HG03571 (cell line): ENCODE data around the gene CALCOCO2.
"Not testable (repeated sequence)": the region's sequence is repeated elsewhere in the genome, so short reads cannot be mapped to it uniquely, and the experiment has no call there.

Source experiments
- ATAC-seq: cut with Tn5 transposase; IDR thresholded peaks from one replicate; pipeline ENCODE4 v1.9.1; 2021; ENCODE audit not compliant: unreplicated experiment

The CALCOCO2 gene

DNA sequence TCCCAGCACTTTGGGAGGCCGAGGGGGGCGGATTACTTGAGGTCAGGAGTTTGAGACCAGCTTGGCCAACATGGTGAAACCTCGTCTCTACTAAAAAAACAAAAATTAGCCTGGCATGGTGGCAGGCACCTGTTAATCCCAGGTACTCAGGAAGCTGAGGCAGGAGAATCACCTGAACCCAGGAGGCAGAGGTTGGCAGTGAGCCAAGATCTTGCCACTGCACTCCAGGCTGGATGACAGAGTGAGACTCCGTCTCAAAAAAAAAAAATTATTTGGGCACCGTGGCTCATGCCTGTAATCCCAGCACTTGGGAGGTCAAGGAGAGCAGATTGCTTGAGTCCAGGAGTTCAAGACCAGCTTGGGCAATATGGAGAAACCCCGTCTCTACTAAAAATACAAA is 9.9 kb upstream of the CALCOCO2 start:
- not testable (repeated sequence) for ATAC-seq

DNA sequence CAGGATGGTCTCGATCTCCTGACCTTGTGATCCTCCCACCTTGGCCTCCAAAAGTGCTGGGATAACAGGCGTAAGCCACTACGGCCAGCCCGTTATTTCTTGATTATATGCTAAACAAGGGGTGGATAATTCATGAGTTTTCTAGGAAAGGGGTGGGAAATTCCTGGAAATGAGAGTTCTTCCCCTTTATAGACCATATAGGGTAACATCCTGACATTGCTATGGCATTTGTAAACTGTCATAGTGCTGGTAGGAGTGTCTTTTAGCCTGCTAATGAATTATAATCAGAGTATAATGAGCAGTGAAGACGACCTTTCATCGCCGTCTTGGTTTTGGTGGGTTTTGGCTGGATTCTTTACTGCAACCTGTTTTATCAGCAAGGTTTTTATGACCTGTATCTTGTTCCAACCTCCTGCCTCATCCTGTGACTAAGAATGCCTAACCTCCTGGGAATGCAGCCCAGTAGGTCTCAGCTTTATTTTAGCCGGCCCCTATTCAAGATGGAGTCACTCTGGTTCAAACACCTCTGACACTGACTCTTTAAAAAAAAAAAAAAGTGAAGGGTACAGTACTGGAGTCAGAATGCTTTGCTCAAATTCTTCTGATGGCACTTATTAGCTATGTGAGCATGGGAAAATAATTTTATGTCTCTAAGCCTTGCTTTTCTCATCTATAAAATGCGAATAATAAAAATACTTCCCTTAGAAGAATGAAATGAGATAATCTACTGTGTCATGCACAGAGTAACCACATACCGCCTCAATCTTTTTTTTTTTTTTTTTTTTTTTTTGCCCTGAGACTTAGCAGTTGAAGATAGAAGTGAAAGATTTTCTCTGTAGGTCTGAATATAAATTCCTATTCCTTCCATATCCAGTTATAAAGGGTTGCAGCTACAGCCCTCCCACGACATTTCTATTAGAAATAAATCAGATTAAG is 5.1 kb upstream of the CALCOCO2 start:
- no peak for ATAC-seq

DNA sequence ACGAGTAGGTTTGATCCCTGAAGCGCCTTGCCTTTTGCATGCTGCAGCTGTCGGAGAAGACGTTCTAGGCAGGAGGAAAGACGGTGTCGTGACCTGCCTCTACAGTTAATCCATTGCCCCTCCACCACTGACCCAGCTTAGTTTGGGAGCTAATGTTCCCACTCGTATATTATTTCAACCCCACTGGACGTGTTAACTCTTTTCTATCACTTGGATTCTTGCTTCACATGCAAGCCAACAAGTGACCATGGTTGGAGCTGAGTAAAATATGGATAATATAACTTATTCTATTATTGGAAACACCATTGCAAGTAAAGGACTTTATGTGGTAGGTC is 681 bp downstream of the CALCOCO2 start:
- no peak for ATAC-seq

DNA sequence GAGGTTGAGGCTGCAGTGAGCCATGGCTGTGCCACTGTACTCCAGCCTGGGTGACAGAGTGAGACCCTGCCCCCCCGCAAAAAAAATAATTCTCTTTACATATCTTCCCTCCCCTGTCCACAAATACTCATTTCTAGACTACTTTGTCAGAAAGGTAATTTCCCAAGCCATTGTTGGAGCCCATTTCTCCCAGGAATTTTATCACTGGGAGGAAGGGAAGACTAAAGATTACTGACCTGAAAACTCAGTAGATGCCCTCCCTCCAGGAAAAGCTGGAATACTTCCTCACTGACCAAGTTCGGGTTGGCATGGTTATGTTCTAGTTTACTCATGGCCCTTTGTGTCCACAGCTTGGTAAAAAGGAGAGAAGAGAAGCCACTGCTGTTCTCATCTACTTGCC is 4.1 kb downstream of the CALCOCO2 start:
- no peak for ATAC-seq

DNA sequence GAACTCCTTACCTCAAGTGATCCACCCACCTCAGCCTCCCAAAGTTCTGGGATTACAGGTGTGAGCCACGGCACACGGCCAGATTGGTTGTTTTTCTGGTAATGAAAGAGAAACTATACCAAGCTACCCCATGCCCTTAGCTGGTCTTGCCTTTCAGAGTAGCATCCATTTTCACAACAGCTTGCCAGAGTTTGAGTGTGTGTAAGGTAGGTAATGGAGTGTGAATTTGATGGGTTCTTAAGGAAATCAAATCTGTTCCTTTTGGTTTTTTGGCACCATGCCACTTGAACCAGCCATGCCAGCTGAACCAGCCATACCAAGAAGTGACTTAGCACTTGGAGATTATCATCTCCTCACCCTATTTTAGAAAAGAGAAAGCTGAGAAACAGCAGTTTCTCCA is 5.1 kb downstream of the CALCOCO2 start:
- no peak for ATAC-seq

GRCh38 chr17:48837458-48837857 is 6.6 kb downstream of the CALCOCO2 start:
- ATAC-seq = not testable (repeated sequence)

GRCh38 chr17:48840441-48840840 is 9.6 kb downstream of the CALCOCO2 start:
- ATAC-seq = no peak

- peak; percentile 79 for ATAC-seq
Measured at GRCh38 chr17:48841395-48841831, 10.6 kb downstream of the CALCOCO2 start.

GRCh38 chr17:48842746-48843145 is 11.9 kb downstream of the CALCOCO2 start:
- ATAC-seq = no peak

DNA sequence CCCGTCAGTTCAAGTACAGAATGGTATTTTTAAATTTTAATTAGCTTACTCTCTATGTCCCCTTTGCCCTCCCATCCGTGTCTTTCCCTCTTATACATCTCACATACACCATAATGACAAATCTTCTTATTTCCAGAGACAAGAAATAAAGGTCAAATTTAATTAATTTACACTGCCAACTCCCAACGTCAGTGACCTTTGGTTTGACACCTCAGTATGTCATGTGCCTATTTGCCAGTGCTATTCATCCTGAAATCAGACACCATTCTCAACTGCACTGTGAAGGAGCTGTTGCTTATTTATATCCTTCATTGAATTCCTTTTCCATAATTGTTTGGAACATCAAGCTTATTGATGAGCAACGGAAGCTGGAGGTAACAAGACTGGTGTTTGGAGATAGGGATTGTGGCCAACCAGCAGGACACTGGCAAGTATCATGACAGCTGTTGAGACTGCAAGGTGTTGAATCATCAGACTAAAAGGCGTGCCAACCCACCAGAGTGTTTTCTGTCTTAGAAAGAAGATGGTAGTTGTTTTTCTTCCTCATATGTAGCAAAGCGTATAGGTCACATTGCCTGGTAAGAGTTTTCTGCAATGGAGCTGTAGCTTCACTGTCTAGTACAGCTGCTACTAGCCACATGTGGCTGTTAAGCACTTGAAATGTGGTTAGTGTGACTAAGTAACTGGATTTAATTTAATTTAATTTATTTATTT is 12.5 kb downstream of the CALCOCO2 start:
- ATAC-seq = no peak

DNA sequence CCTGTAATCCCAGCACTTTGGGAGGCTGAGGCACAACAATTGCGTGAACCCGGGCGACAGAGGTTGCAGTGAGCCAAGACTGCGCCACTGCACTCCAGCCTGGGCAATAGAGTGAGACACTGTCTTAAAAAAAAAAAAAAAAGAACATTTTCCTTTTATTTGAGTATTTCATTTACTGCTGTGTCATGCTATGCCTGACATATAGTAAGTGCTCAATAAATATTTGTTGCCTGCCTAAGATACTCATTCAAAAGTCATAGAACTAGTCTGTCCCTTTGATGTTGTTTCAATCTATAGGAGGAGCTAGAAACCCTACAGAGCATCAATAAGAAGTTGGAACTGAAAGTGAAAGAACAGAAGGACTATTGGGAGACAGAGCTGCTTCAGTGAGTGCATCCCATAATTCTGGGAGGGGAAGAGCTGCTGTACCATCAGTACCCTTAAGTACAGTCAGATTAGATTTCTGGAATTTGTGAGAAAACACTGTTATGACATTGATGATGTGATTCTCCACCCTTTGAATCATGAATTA is 20.0 kb downstream of the CALCOCO2 start:
- no peak for ATAC-seq

GRCh38 chr17:48854774-48855476 is 24.1 kb downstream of the CALCOCO2 start:
- ATAC-seq = no peak

DNA sequence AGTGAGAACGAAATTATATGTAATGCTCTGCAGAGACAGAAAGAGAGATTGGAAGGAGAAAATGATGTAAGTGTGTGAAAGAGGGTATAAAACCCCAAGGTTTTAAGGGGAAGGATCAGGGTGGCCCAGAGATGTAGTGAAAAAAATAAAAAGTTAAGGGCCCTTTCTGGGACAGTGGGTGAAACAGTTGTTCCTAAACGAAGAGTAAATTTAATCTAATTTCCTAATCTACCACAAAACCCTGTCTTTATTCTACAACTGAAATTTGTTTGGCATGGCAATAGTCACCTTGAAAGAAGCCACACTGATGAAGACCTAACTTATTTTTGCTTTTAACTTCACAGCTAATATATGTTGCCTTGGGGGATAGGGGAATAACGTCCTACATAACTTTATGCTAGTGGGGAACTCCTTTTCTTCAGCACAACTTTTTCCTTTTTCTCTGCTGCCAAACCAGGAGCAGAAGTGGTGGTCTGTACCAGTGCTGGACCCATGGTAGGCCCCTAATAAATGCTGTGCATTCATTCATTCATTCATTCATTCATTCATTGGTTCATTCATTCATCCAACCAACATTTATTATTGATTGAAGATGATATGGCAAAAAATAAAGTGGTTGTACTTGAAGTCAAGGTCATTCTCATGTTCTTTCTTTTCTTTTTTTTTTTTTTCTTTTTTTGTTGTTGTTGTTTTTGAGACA is 25.4 kb downstream of the CALCOCO2 start:
- no peak for ATAC-seq

- ATAC-seq = no peak
Measured at GRCh38 chr17:48860034-48860433, 29.2 kb downstream of the CALCOCO2 start.

GRCh38 chr17:48860456-48860855 is 29.6 kb downstream of the CALCOCO2 start:
- ATAC-seq = no peak

DNA sequence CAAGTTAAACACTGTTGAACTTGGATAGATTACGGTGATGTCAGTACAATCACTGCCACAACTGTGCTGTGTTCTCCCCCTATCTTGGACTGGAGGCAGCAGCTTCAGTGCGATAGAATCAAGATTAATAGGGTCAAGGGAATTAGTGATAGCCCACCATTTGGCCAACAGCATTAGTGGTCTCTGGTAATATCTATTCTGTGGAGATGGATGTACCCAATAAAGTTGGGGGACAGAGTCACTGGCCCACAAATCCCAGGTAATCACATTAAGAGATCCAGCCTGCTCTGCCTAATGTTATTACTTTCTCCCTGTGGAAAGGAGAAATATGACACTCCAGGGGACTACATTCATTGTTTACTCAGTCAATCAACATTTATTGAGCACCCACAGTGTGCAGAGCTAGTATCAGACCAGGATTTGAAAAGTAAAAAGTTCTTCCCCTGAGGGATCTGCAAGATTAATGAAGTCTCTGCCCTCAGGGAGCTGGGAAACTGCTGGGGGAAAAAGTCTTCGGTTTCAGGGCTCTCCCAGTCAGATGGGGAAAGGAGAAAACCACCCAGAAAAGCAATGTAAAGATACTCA is 38.2 kb downstream of the CALCOCO2 start:
- no peak for ATAC-seq

DNA sequence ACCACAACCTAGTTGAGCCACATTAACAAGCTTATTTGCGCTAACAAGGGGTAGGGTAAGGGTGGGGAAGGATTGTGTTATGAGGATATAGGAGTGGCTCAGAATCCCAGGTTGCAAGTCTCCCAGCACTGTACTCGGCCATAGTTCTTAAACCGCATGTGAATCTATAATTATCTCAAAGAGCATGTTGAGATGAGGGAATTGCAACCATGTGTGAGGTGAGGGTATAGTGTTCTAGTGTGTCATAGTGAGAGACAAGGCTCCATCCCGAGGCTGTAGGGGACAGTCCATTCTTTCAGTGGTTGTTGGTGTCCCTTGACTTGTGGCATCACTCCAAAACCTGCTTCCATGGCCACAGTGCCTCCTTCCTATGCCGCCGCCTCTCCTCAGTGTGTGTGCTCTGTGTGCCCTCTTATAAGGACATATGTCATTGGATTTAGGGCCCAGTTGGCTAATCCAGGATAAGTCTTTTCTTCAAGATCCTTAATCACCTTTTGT is 39.0 kb downstream of the CALCOCO2 start:
- ATAC-seq = no peak

DNA sequence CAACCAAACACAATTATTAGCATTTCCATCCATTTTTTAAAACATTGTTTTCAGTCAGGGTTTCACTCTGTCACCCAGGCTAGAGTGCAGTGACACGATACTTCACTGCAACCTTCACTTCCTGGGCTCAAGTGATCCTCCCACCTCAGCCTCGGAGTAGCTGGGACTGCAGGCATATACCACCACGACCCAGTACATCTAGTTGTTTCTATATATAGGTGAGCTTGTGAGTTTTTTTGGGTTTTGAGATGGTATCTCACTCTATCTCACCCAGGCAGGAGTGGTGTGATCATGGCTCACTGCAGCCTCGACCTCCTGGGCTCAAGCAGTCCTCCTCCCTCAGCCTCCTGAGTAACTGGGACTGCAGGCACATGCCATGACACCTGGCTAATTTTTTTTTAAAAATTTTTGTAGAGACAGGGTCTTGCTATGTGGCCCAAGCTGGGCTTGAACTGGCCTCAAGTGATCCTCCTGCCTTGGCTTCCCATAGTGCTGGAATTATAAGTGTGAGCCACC is 40.3 kb downstream of the CALCOCO2 start:
- ATAC-seq = no peak

GRCh38 chr17:48871551-48872351 is 40.9 kb downstream of the CALCOCO2 start:
- ATAC-seq = no peak
